ENCODE results near the gene SLC16A2. TPM values are rescaled to one million over a fixed set of nuclear protein-coding genes. Genes with fewer than 3 reads are reported as not detected.

Gene SLC16A2
- total RNA-seq, 2 donors from 2014 or later = 7.9 to 11.6 TPM

DNA sequence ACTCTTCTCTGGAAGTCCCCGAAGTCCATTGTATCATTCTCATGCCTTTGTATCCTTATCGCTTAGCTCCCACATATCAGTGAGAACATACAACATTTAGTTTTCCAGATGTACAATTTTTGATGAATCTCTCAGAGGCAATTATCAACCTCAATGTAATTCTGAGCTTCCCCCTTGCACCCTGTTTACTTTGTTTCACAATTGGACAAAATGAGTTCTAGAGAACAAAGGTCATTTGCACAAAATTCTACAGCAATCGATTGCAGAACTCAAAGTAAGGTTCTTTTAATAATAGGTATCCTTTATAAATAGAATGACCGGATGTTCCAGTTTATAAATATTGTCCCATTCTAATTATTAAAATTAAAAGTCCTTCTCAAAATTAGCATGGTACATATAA lies 79.3 kb downstream of the SLC16A2 start:
- no peak for TF ChIP-seq CTCF (IDR thresholded peaks at IDR 0.05)
- no peaks in the 10 kb centered on the region for H3K27me3 ChIP-seq (replicated peaks; ENCODE audit: insufficient read depth)
- no peak overlapping the region for H3K27ac ChIP-seq
- no peaks in the 10 kb centered on the region for H3K4me1 ChIP-seq (ENCODE audit: control insufficient read depth in 1 of 2, low read depth in 2 of 2)
- DNase-seq (ENCODE audit: low spot score) = no peak
- H3K36me3 ChIP-seq = no peaks in the 10 kb centered on the region
- no peak for ATAC-seq (ENCODE audit: insufficient number of reproducible peaks, low FRiP score, low read depth)
- H3K4me3 ChIP-seq = no peak overlapping the region
- no peaks in the 10 kb centered on the region for H3K9me3 ChIP-seq

DNA sequence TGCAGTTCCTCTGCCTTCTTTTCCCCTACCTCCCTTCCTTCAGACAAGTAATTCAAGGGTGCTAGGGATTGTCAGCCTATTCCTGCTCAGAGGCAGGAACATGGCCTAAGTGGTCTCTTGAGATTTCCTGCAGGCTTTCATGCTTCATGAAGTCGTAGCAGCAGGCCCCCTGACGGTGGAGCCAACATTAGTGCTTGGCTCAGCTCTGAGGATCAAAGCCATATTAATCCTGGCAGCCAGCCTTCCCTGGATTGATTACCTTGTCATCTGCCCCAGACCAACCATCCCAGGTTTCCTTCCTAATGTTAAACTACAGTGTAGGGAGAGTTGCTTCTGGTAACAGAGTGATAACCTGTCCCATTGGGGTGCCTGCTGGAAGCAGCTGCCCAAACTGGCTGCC lies 84.1 kb downstream of the SLC16A2 start:
- no peak overlapping the region for H3K27ac ChIP-seq
- ATAC-seq (ENCODE audit: insufficient number of reproducible peaks, low FRiP score, low read depth) = no peak
- no peaks in the 10 kb centered on the region for H3K4me1 ChIP-seq (ENCODE audit: control insufficient read depth in 1 of 2, low read depth in 2 of 2)
- H3K36me3 ChIP-seq = no peaks in the 10 kb centered on the region
- no peak for DNase-seq (ENCODE audit: low spot score)
- no peaks in the 10 kb centered on the region for H3K27me3 ChIP-seq (replicated peaks; ENCODE audit: insufficient read depth)
- TF ChIP-seq CTCF (IDR thresholded peaks at IDR 0.05) = no peak
- H3K9me3 ChIP-seq = no peaks in the 10 kb centered on the region
- H3K4me3 ChIP-seq = no peak overlapping the region

DNA sequence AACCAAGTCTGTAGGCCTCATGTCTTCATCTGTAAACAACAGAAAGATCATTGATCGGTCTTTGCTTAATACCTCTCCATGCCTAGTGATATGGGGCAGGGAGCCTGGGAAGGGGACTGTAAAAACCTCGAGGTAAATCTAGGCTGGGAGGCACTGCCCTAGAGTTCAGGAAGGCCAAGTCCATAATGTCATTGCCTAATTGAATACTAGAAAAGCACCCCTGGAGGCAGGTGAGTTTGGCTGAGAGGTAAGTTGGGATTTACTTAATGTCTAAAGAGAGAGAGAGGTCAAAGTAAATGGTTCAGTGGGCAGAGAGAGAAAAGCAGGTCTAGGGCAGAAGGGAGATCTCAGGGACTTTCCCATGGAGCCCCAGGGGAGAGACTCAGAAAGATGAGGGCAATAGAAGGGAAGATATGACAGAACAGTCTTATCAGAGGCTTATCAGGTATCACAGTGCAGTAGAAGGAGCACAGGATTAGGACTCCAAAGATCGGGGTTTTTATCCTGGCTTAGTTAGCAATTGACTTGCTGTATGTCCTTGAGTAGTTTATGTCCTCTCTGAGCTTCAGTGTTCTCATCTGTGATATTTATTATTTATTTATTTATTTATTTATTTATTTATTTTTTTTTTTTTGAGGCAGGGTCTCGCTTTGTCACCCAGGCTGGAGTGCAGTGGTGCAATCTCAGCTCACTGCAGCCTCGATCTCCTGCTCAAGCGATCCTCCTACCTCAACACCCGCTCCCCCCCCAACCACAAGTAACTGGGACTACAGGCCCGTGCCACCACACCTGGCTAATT lies 85.2 kb downstream of the SLC16A2 start:
- H3K9me3 ChIP-seq = no peaks in the 10 kb centered on the region
- DNase-seq (ENCODE audit: low spot score) (no peak), ATAC-seq (ENCODE audit: insufficient number of reproducible peaks, low FRiP score, low read depth) (no peak)
- no peak for TF ChIP-seq CTCF (IDR thresholded peaks at IDR 0.05)
- no peak overlapping the region for H3K27ac ChIP-seq
- H3K36me3 ChIP-seq = no peaks in the 10 kb centered on the region
- H3K4me3 ChIP-seq = no peak overlapping the region
- H3K27me3 ChIP-seq (replicated peaks; ENCODE audit: insufficient read depth) = no peaks in the 10 kb centered on the region
- no peaks in the 10 kb centered on the region for H3K4me1 ChIP-seq (ENCODE audit: control insufficient read depth in 1 of 2, low read depth in 2 of 2)

DNA sequence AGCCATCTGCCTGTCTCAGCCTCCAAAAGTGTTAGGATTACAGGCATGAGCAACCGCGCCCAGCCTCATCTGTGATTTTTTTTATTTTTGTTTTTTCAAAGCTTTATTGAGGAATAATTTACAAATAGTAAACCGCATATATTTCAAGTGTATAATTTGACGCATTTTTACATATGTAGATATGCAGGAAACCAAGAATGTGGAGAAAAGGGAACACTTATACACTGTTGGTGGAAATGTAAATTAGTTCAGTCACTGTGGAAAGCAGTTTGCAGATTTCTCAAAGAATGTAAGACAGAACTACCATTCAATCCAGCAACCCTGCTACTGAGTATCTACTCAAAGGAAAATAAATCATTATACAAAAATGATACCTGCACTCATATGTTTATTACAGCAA lies 85.9 kb downstream of the SLC16A2 start:
- no peaks in the 10 kb centered on the region for H3K4me1 ChIP-seq (ENCODE audit: control insufficient read depth in 1 of 2, low read depth in 2 of 2)
- no peaks in the 10 kb centered on the region for H3K9me3 ChIP-seq
- TF ChIP-seq CTCF (IDR thresholded peaks at IDR 0.05) = no peak
- no peak overlapping the region for H3K4me3 ChIP-seq
- H3K36me3 ChIP-seq = no peaks in the 10 kb centered on the region
- DNase-seq (ENCODE audit: low spot score) (no peak), ATAC-seq (ENCODE audit: insufficient number of reproducible peaks, low FRiP score, low read depth) (no peak)
- H3K27me3 ChIP-seq (replicated peaks; ENCODE audit: insufficient read depth) = no peaks in the 10 kb centered on the region
- H3K27ac ChIP-seq = no peak overlapping the region

- Histone ChIP-seq H3K36me3 (no peaks in the 10 kb centered on the region), H3K27ac (no peak overlapping the region), H3K9me3 (no peaks in the 10 kb centered on the region), H3K4me3 (no peak overlapping the region), H3K27me3 (replicated peaks; ENCODE audit: insufficient read depth) (no peaks in the 10 kb centered on the region), H3K4me1 (ENCODE audit: control insufficient read depth in 1 of 2, low read depth in 2 of 2) (peaks cover 0 to 5% of the 10 kb centered on the region in 2 donors)
- DNase-seq (ENCODE audit: low spot score) (no peak), ATAC-seq (ENCODE audit: insufficient number of reproducible peaks, low FRiP score, low read depth) (no peak)
- no peak for TF ChIP-seq CTCF (IDR thresholded peaks at IDR 0.05)
Observed at GRCh38 chrX:74509989-74510388, 88.7 kb downstream of the SLC16A2 start.

Data from thoracic aorta (tissue), 2 donors.